22Rv1 (cell line): ENCODE data around the gene ZNF860.

Experiments used
- CTCF ChIP-seq: fragments of 450-650 bp; IDR thresholded peaks from 2 replicates; pipeline ENCODE4 v1.5.1; 2017; ENCODE audit warnings: mild to moderate bottlenecking
- ZFX ChIP-seq: fragments of 450-650 bp; IDR thresholded peaks from 2 replicates; pipeline ENCODE4 v1.6.1; 2017; ENCODE audit warnings: antibody characterized with exemption, borderline replicate concordance

- TF ChIP-seq CTCF (no peak), ZFX (no peak)
These were observed 15.9 kb downstream of the ZNF860 start for GRCh38 chr3:31997500-31997899.
